Mesendoderm (in vitro differentiated cells): ENCODE measurements around the gene MAPKBP1.

Experiments
- DNase-seq: peaks from one replicate; pipeline ENCODE4 v3.0.0; 2013
- H2AK5ac ChIP-seq: 2 replicates; pipeline ENCODE4 v1.6.1; 2013; ENCODE audit warnings: low read length, inconsistent platforms
- H2BK120ac ChIP-seq: 2 replicates; pipeline ENCODE4 v1.6.1; 2013; ENCODE audit warnings: low read depth, mild to moderate bottlenecking, low read length, moderate library complexity, mixed read lengths
- H2BK15ac ChIP-seq: replicated peaks from 2 replicates; pipeline ENCODE4 v1.6.1; 2013; ENCODE audit warnings: low read depth, mild to moderate bottlenecking, moderate library complexity
- H2BK5ac ChIP-seq: 2 replicates; pipeline ENCODE4 v1.6.1; 2013; ENCODE audit warnings: low read length, inconsistent platforms
- H3K18ac ChIP-seq: 2 replicates; pipeline ENCODE4 v1.6.1; 2013; ENCODE audit warnings: mild to moderate bottlenecking, low read length, mixed read lengths
- H3K23ac ChIP-seq: one replicate; pipeline ENCODE4 v1.6.1; 2013; ENCODE audit warnings: low read length
- H3K27ac ChIP-seq: 2 replicates; pipeline ENCODE4 v1.5.1; 2013; ENCODE audit warnings: low read depth, mild to moderate bottlenecking, inconsistent platforms, low read length, moderate library complexity
- H3K27me3 ChIP-seq: 2 replicates; pipeline ENCODE4 v1.6.1; 2013; ENCODE audit warnings: low read length, control low read depth, mild to moderate bottlenecking, inconsistent platforms; ENCODE audit not compliant: insufficient read depth, poor library complexity
- H3K36me3 ChIP-seq: 2 replicates; pipeline ENCODE4 v1.6.1; 2013; ENCODE audit warnings: low read length, inconsistent platforms; ENCODE audit not compliant: control insufficient read depth, insufficient read depth
- H3K4ac ChIP-seq: one replicate; pipeline ENCODE4 v1.6.1; 2013; ENCODE audit warnings: low read depth, mild to moderate bottlenecking, low read length, moderate library complexity
- H3K4me1 ChIP-seq: 2 replicates; pipeline ENCODE4 v1.6.1; 2013; ENCODE audit warnings: low read depth, low read length, inconsistent platforms; ENCODE audit not compliant: control insufficient read depth
- H3K4me2 ChIP-seq: 2 replicates; pipeline ENCODE4 v1.6.1; 2013; ENCODE audit warnings: low read length
- H3K4me3 ChIP-seq: 2 replicates; pipeline ENCODE4 v1.5.1; 2013; ENCODE audit warnings: mild to moderate bottlenecking, low read length
- H3K56ac ChIP-seq: one replicate; pipeline ENCODE4 v1.6.1; 2013; ENCODE audit warnings: low read length
- H3K79me1 ChIP-seq: 2 replicates; pipeline ENCODE4 v1.6.1; 2013; ENCODE audit warnings: low read length, inconsistent platforms
- H3K79me2 ChIP-seq: 2 replicates; pipeline ENCODE4 v1.6.1; 2013; ENCODE audit warnings: mild to moderate bottlenecking, low read length; ENCODE audit not compliant: control insufficient read depth, insufficient read depth
- H3K9ac ChIP-seq: 2 replicates; pipeline ENCODE4 v1.6.1; 2013; ENCODE audit warnings: low read length, inconsistent platforms
- H4K5ac ChIP-seq: one replicate; pipeline ENCODE4 v1.6.1; 2013; ENCODE audit warnings: low read length
- H4K8ac ChIP-seq: one replicate; pipeline ENCODE4 v1.6.1; 2013; ENCODE audit warnings: low read depth, mild to moderate bottlenecking, control low read depth, low read length, moderate library complexity
- WGBS: extraction: QIAGEN DNeasy Blood & Tissue Kit; methylation state at CpG from one replicate; pipeline ENCODE4 v1.1.7; 2013; ENCODE audit warnings: low lambda C conversion rate, missing lambda C conversion rate; ENCODE audit not compliant: insufficient coverage; ENCODE audit errors: extremely low coverage; 5-methylcytosine and 5-hydroxymethylcytosine counted together

Gene MAPKBP1

DNA sequence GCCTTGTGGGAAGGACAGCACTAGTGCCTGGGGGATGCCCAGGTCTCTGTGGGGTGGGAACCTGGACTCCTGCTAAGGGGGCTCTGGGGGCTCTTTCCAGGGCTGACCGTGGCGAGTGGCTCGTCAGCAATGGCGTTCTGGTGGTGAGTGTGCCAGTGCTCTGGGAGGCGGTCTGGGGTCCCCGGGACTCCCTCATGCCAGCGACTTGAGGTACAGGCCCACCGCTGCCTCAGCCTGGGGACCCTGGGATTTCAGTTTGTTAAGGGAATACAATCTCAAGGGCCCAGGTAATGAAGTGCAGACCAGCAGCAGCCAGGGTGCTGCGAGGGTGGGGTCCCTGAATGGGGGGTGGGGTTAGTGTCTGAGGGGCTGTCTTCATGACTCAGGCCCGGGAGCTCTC lies 66.8 kb downstream of the MAPKBP1 start:
- Histone ChIP-seq H3K4me1 (no peaks in the 10 kb centered on the region), H4K8ac (no peak overlapping the region), H3K27ac (no peak overlapping the region), H3K4ac (no peak overlapping the region), H3K56ac (no peak overlapping the region), H3K27me3 (no peaks in the 10 kb centered on the region), H3K36me3 (no peaks in the 10 kb centered on the region), H3K79me1 (no peaks in the 10 kb centered on the region), H3K18ac (no peak overlapping the region), H3K23ac (no peak overlapping the region), H3K79me2 (no peaks in the 10 kb centered on the region), H2BK15ac (no peak overlapping the region), H2AK5ac (no peak overlapping the region), H2BK5ac (no peak overlapping the region), H3K9ac (no peak overlapping the region), H4K5ac (no peak overlapping the region), H2BK120ac (no peak overlapping the region), H3K4me3 (no peak overlapping the region), H3K4me2 (no peak overlapping the region)
- no CpG with 5 or more reads among the region's 10 CpGs for WGBS
- DNase-seq: no peak

DNA sequence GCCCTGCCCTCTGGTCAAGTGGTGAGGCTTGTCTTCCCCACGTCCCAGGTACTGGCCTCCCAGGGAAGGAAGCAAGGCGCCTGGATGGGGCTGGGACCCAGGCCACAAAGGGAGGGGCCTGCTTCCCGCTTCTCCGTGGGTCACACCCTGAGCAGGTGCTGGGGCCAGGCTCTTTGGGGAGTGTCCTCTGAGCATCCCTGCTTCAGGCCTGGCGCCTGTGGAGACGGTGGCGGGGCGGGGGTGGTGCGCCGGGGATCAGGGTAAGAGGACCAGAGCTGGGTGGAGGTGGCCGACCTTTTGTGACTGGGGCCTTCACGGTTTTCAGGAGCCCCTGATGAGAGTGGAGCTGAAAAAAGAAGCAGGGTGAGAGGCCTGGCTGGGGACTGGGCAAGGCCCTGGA lies 67.9 kb downstream of the MAPKBP1 start:
- H3K4me1 ChIP-seq: no peaks in the 10 kb centered on the region
- no peak overlapping the region for H3K4me2 ChIP-seq
- no peak overlapping the region for H3K4me3 ChIP-seq
- no peaks in the 10 kb centered on the region for H3K36me3 ChIP-seq
- no peak overlapping the region for H3K18ac ChIP-seq
- no peak overlapping the region for H3K4ac ChIP-seq
- no peak overlapping the region for H3K27ac ChIP-seq
- no peak overlapping the region for H3K56ac ChIP-seq
- no peak overlapping the region for H2AK5ac ChIP-seq
- no CpG with 5 or more reads among the region's 12 CpGs for WGBS
- H4K5ac ChIP-seq: no peak overlapping the region
- no peaks in the 10 kb centered on the region for H3K27me3 ChIP-seq
- H2BK15ac ChIP-seq: no peak overlapping the region
- no peak overlapping the region for H2BK120ac ChIP-seq
- H4K8ac ChIP-seq: no peak overlapping the region
- no peaks in the 10 kb centered on the region for H3K79me1 ChIP-seq
- H3K9ac ChIP-seq: no peak overlapping the region
- no peak for DNase-seq
- no peak overlapping the region for H3K23ac ChIP-seq
- H3K79me2 ChIP-seq: no peaks in the 10 kb centered on the region
- no peak overlapping the region for H2BK5ac ChIP-seq

DNA sequence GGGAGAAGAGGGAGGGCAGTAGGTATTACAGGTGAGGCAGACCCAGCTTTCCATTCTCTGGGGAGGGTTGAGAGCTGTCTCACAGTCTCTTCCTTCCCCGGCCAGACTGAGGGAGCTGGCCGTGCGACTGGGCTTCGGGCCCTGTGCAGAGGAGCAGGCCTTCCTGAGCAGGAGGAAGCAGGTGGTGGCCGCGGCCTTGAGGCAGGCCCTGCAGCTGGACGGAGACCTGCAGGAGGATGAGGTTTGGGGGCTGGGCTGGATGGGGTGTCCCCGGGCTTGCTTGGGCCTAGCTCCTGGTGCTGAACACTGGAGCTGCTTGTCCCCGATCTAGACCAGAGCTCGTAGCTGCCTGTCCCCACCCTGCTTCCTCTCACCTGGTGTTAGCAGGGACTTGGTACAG lies 69.3 kb downstream of the MAPKBP1 start:
- DNase-seq: no peak
- no peak overlapping the region for H3K27ac ChIP-seq
- H3K79me2 ChIP-seq: no peaks in the 10 kb centered on the region
- no peaks in the 10 kb centered on the region for H3K4me1 ChIP-seq
- H3K18ac ChIP-seq: no peak overlapping the region
- H3K27me3 ChIP-seq: no peaks in the 10 kb centered on the region
- no peak overlapping the region for H3K4ac ChIP-seq
- no peak overlapping the region for H3K23ac ChIP-seq
- no peak overlapping the region for H2BK5ac ChIP-seq
- WGBS: no CpG with 5 or more reads among the region's 10 CpGs
- H3K4me2 ChIP-seq: no peak overlapping the region
- no peak overlapping the region for H2BK15ac ChIP-seq
- H4K8ac ChIP-seq: no peak overlapping the region
- H3K4me3 ChIP-seq: no peak overlapping the region
- H2AK5ac ChIP-seq: no peak overlapping the region
- no peak overlapping the region for H4K5ac ChIP-seq
- no peak overlapping the region for H3K9ac ChIP-seq
- no peaks in the 10 kb centered on the region for H3K36me3 ChIP-seq
- no peak overlapping the region for H3K56ac ChIP-seq
- no peaks in the 10 kb centered on the region for H3K79me1 ChIP-seq
- H2BK120ac ChIP-seq: no peak overlapping the region

DNA sequence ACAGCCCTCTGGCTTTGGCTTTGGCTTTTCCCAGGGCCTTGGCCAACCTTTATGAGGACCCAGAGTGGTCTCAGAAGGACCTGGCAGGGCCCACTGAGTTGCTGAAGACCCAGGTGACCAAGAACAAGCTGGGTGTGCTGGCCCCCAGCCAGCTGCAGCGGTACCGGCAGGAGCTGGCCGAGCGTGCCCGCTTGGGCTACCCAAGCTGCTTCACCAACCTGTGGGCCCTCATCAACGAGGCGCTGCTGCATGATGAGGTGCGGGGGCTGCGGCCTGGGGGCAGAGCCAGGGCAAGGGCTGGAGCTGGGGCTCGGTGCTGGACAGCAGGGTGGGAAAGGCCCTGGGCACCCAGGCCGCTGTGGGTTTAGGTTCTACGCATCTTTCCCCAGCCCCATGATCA lies 70.5 kb downstream of the MAPKBP1 start:
- no peak overlapping the region for H2AK5ac ChIP-seq
- no peak overlapping the region for H3K4me3 ChIP-seq
- no CpG with 5 or more reads among the region's 12 CpGs for WGBS
- no peaks in the 10 kb centered on the region for H3K36me3 ChIP-seq
- no peaks in the 10 kb centered on the region for H3K4me1 ChIP-seq
- no peak overlapping the region for H3K4ac ChIP-seq
- H2BK120ac ChIP-seq: no peak overlapping the region
- H2BK5ac ChIP-seq: no peak overlapping the region
- no peak for DNase-seq
- H3K18ac ChIP-seq: no peak overlapping the region
- H2BK15ac ChIP-seq: no peak overlapping the region
- H3K56ac ChIP-seq: no peak overlapping the region
- H3K79me1 ChIP-seq: no peaks in the 10 kb centered on the region
- H3K23ac ChIP-seq: no peak overlapping the region
- H4K8ac ChIP-seq: no peak overlapping the region
- no peaks in the 10 kb centered on the region for H3K79me2 ChIP-seq
- H3K27me3 ChIP-seq: no peaks in the 10 kb centered on the region
- H4K5ac ChIP-seq: no peak overlapping the region
- no peak overlapping the region for H3K4me2 ChIP-seq
- no peak overlapping the region for H3K27ac ChIP-seq
- H3K9ac ChIP-seq: no peak overlapping the region

DNA sequence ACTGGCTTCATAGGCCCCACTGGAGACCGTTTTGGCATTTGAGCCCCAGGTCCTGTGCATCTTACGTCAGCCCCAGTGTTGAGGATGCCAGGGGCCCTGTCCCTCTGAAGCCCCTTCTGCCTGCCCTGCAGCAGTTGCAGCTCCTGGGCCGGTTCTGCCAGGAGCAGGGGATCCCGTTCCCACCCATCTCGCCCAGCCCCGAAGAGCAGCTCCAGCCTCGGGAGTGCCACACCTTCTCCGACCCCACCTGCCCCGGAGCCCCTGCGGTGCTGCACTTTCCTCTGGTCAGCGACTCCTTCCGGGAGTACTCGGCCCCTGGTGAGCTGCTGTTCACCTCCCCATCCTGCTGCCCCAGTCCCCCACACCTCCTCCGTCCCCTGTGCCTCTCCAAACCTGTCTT lies 72.9 kb downstream of the MAPKBP1 start:
- Histone ChIP-seq H4K8ac (no peak overlapping the region), H3K27me3 (no peaks in the 10 kb centered on the region), H3K4me1 (no peaks in the 10 kb centered on the region), H3K9ac (no peak overlapping the region), H2AK5ac (no peak overlapping the region), H3K79me2 (no peaks in the 10 kb centered on the region), H2BK120ac (no peak overlapping the region), H3K27ac (no peak overlapping the region), H3K4me2 (no peak overlapping the region), H4K5ac (no peak overlapping the region), H3K18ac (no peak overlapping the region), H3K79me1 (no peaks in the 10 kb centered on the region), H3K56ac (no peak overlapping the region), H3K4ac (no peak overlapping the region), H3K36me3 (no peaks in the 10 kb centered on the region), H2BK15ac (no peak overlapping the region), H3K23ac (no peak overlapping the region), H3K4me3 (no peak overlapping the region), H2BK5ac (no peak overlapping the region)
- DNase-seq: no peak
- WGBS: no CpG with 5 or more reads among the region's 14 CpGs

DNA sequence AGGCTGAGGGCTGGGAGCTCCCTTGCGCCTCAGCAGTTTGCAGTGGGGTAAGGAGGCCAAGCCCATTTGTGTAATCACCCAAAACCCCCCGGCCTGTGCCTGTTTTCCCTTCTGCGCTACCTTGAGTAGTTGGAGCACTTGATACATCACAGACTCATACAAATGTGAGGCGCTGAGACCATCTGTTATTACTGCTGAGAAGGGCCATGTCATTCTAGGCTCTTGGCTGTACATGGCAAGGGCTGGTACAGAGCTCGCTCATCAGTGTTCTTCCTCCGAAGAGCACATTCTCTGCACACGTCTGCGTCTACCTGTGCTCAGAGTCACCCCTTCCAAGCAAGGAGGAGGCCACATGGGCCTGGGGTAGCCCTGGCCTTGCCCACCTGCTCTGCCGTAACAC lies 73.7 kb downstream of the MAPKBP1 start:
- H3K4me2 ChIP-seq: no peak overlapping the region
- no peaks in the 10 kb centered on the region for H3K36me3 ChIP-seq
- no peak overlapping the region for H2BK15ac ChIP-seq
- no peak overlapping the region for H2BK120ac ChIP-seq
- no peak overlapping the region for H3K18ac ChIP-seq
- H4K8ac ChIP-seq: no peak overlapping the region
- no peak for DNase-seq
- no peak overlapping the region for H3K23ac ChIP-seq
- no peaks in the 10 kb centered on the region for H3K79me1 ChIP-seq
- H3K9ac ChIP-seq: no peak overlapping the region
- H3K79me2 ChIP-seq: no peaks in the 10 kb centered on the region
- no peak overlapping the region for H3K56ac ChIP-seq
- H3K4me3 ChIP-seq: no peak overlapping the region
- no peak overlapping the region for H3K27ac ChIP-seq
- H3K27me3 ChIP-seq: no peaks in the 10 kb centered on the region
- H2BK5ac ChIP-seq: no peak overlapping the region
- no CpG with 5 or more reads among the region's 9 CpGs for WGBS
- H3K4ac ChIP-seq: no peak overlapping the region
- H3K4me1 ChIP-seq: no peaks in the 10 kb centered on the region
- no peak overlapping the region for H2AK5ac ChIP-seq
- H4K5ac ChIP-seq: no peak overlapping the region
